Measurements from ENCODE around the gene SFRP5. TPM values are rescaled to one million over a fixed set of nuclear protein-coding genes. Genes with fewer than 3 reads are reported as not detected.

SFRP5 gene
- total and polyA plus RNA-seq, 8 donors: 0.24 to 9.1 (median 2.9) TPM

GRCh38 chr10:97762816-97763215 lies 9.0 kb downstream of the SFRP5 start:
- no peaks in the 10 kb centered on the region for H3K9me3 ChIP-seq
- H3K27ac ChIP-seq: no peak overlapping the region
- H3K27me3 ChIP-seq: no peaks in the 10 kb centered on the region
- no peak overlapping the region for H3K4me3 ChIP-seq
- intact Hi-C loops (cut with DNase I): no loop called here
- H3K4me1 ChIP-seq: no peaks in the 10 kb centered on the region
- ATAC-seq (no peak), DNase-seq (peak in 1 of 4 donors; percentile 56)
- H3K36me3 ChIP-seq: peaks cover 0 to 50% of the 10 kb centered on the region in 2 donors
- TF ChIP-seq CTCF (IDR thresholded peaks at IDR 0.05): no peak

- peak in 1 of 4 donors; percentile 55 for DNase-seq
- H3K27me3 ChIP-seq: no peaks in the 10 kb centered on the region
- ATAC-seq: no peak
- H3K9me3 ChIP-seq: no peaks in the 10 kb centered on the region
- no peak for TF ChIP-seq CTCF (IDR thresholded peaks at IDR 0.05)
- H3K36me3 ChIP-seq: peaks cover 0 to 57% of the 10 kb centered on the region in 2 donors
- H3K4me3 ChIP-seq: no peak overlapping the region
- H3K4me1 ChIP-seq: no peaks in the 10 kb centered on the region
- H3K27ac ChIP-seq: no peak overlapping the region
- intact Hi-C loops (cut with DNase I): no loop called here
Measured at GRCh38 chr10:97762056-97762455, 9.7 kb downstream of the SFRP5 start.

- peaks cover 0 to 64% of the 10 kb centered on the region in 2 donors for H3K36me3 ChIP-seq
Measured at GRCh38 chr10:97761331-97761865, 10.4 kb downstream of the SFRP5 start.

GRCh38 chr10:97760461-97761257 lies 11.1 kb downstream of the SFRP5 start:
- intact Hi-C loops (cut with DNase I): no loop called here
- DNase-seq (peak in 1 of 4 donors; percentile 61), ATAC-seq (no peak)
- no peak for TF ChIP-seq CTCF (IDR thresholded peaks at IDR 0.05)
- Histone ChIP-seq H3K4me3 (no peak overlapping the region), H3K36me3 (peaks cover 0 to 71% of the 10 kb centered on the region in 2 donors), H3K9me3 (no peaks in the 10 kb centered on the region), H3K27ac (no peak overlapping the region), H3K4me1 (no peaks in the 10 kb centered on the region), H3K27me3 (no peaks in the 10 kb centered on the region)

More at GRCh38 chr10:97761331-97761865, 10.4 kb downstream of the SFRP5 start:
- no peak for ATAC-seq
- Histone ChIP-seq H3K4me3 (no peak overlapping the region), H3K4me1 (no peaks in the 10 kb centered on the region), H3K9me3 (no peaks in the 10 kb centered on the region), H3K27ac (no peak overlapping the region), H3K27me3 (no peaks in the 10 kb centered on the region)
- DNase-seq: peak in 1 of 4 donors; percentile 47
- no peak for TF ChIP-seq CTCF (IDR thresholded peaks at IDR 0.05)
- intact Hi-C loops (cut with DNase I): no loop called here

- H3K27me3 ChIP-seq: no peaks in the 10 kb centered on the region
- intact Hi-C loops (cut with DNase I): no loop called here
- H3K9me3 ChIP-seq: no peaks in the 10 kb centered on the region
- H3K4me3 ChIP-seq: no peak overlapping the region
- peaks cover 0 to 78% of the 10 kb centered on the region in 2 donors for H3K36me3 ChIP-seq
- no peaks in the 10 kb centered on the region for H3K4me1 ChIP-seq
- H3K27ac ChIP-seq: no peak overlapping the region
- no peak for TF ChIP-seq CTCF (IDR thresholded peaks at IDR 0.05)
- ATAC-seq (peak; percentile 9), DNase-seq (peak in 1 of 4 donors; percentile 27)
Measured at GRCh38 chr10:97759946-97760345, 11.9 kb downstream of the SFRP5 start.

Data from left lung (tissue), 10 donors.